Muscle layer of colon (tissue), 2 donors: ENCODE results near the gene SPART.

Experiments used
- H3K27ac ChIP-seq: one replicate; pipeline ENCODE4 v1.7.0; 2013; ENCODE audit warnings: low read depth, mild to moderate bottlenecking, low read length, moderate library complexity
- H3K27me3 ChIP-seq, 2 donors: one replicate each; pipeline ENCODE4 v1.7.0; 2013; ENCODE audit warnings: low read length in 2 of 2, mild to moderate bottlenecking in 2 of 2; ENCODE audit not compliant: insufficient read depth in 2 of 2, control insufficient read depth in 1 of 2
- H3K36me3 ChIP-seq: one replicate; pipeline ENCODE4 v1.7.0; 2013; ENCODE audit warnings: mild to moderate bottlenecking, low read length; ENCODE audit not compliant: insufficient read depth
- H3K4me1 ChIP-seq: one replicate; pipeline ENCODE4 v1.7.0; 2013; ENCODE audit warnings: mild to moderate bottlenecking, low read length; ENCODE audit not compliant: insufficient read depth
- H3K4me3 ChIP-seq, 2 donors: one replicate each; pipeline ENCODE4 v1.7.0; 2013; ENCODE audit warnings: low read length in 2 of 2, low read depth in 1 of 2, mild to moderate bottlenecking in 1 of 2, moderate library complexity in 1 of 2
- H3K9ac ChIP-seq: one replicate; pipeline ENCODE4 v1.7.0; 2013; ENCODE audit warnings: low read length
- H3K9me3 ChIP-seq: one replicate; pipeline ENCODE4 v1.7.0; 2013; ENCODE audit warnings: mild to moderate bottlenecking, low read length
- donor health status: abdominal sarcoma.
- donor health status: Adenocarcinoma of cecum.

Gene SPART

DNA sequence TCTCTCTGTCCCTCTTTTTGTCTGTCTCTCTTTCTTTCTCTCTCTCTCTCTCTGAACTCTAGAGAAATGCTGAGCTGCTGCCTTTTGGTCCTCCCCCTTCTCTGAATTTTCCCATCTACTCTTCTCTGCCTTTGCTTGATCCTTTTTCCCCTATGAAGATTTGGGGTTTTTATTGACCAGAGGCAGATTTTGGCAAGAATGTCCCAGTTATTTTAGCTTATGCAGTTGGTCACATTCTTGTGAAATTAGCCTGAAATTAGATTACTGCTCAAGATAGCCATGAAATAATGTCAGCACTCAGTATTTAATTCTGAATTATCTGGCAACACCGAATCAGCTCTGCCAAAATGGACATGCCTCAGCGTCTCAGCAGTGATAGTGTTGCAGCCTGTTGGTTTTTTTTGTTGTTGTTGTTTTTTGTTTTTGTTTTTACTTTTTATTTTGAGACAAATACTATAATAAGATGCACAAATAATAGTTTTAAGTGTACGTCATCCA is 17.2 kb upstream of the SPART start:
- Histone ChIP-seq H3K4me3 (no peak overlapping the region), H3K27ac (no peak overlapping the region), H3K9ac (no peak overlapping the region), H3K9me3 (no peaks in the 10 kb centered on the region), H3K36me3 (no peaks in the 10 kb centered on the region), H3K27me3 (no peaks in the 10 kb centered on the region), H3K4me1 (peaks cover 4% of the 10 kb centered on the region)

DNA sequence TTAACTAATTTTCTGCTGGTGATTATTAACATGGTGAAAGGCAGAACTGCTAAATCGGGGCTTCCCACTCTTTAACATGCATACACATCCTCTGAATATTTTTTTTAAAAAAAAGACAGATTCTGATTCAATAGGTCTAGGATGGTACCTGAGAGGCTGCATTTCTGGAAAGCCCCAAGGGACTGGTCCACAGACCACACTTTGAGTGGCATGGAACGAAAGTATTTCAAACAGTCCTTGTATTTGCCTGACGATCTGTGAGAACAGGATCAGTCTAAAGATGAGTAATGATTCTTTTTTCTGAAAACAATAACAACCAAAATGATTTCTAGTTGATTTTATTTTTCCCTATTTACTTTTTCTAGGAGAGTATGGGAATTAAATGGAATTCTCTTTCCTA is 16.7 kb upstream of the SPART start:
- no peak overlapping the region for H3K9ac ChIP-seq
- no peaks in the 10 kb centered on the region for H3K9me3 ChIP-seq
- H3K36me3 ChIP-seq = no peaks in the 10 kb centered on the region
- H3K4me3 ChIP-seq = no peak overlapping the region
- no peak overlapping the region for H3K27ac ChIP-seq
- no peaks in the 10 kb centered on the region for H3K27me3 ChIP-seq
- peaks cover 9% of the 10 kb centered on the region for H3K4me1 ChIP-seq

DNA sequence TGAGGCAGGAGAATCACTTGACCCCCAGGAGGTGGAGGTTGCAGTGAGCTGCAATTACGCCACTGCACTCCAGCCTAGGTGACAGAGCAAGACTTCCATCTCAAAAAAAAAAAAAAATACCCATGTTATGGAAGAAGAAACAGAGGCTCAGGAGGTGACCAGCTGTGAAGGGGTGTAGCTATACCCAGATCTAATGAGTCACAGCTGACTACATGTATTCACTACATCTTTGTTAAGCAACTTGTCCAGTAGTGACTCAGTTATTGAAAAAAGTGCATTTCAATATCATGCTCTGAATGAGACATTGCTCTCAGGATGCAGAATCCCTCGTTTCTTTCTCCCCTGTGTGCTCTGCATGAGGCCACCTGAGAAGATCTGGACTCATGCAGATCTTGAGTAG is 16.1 kb upstream of the SPART start:
- H3K27ac ChIP-seq = no peak overlapping the region
- no peaks in the 10 kb centered on the region for H3K27me3 ChIP-seq
- H3K4me1 ChIP-seq = peaks cover 16% of the 10 kb centered on the region
- no peaks in the 10 kb centered on the region for H3K36me3 ChIP-seq
- H3K4me3 ChIP-seq = no peak overlapping the region
- H3K9me3 ChIP-seq = no peaks in the 10 kb centered on the region
- no peak overlapping the region for H3K9ac ChIP-seq

DNA sequence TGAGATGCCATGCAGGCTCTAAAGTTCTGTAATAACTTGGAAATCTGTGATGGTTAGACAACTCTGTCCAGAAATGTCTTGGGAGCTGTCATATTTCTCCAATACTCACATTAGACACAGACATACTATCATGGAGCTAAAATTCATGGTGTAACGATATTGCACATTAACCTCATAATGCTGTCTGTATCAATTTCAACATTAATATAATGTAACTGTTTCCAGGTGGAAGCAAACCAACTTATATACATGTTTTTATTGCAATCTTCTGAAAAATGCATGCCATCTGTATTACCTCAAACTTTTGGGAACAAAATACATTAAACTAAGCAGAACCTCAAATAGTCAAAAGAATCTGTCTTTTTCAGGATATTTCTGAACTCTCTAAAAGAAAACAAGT is 14.7 kb upstream of the SPART start:
- Histone ChIP-seq H3K4me3 (no peak overlapping the region), H3K9ac (no peak overlapping the region), H3K4me1 (peaks cover 21% of the 10 kb centered on the region), H3K27ac (no peak overlapping the region), H3K9me3 (no peaks in the 10 kb centered on the region), H3K36me3 (no peaks in the 10 kb centered on the region), H3K27me3 (no peaks in the 10 kb centered on the region)

DNA sequence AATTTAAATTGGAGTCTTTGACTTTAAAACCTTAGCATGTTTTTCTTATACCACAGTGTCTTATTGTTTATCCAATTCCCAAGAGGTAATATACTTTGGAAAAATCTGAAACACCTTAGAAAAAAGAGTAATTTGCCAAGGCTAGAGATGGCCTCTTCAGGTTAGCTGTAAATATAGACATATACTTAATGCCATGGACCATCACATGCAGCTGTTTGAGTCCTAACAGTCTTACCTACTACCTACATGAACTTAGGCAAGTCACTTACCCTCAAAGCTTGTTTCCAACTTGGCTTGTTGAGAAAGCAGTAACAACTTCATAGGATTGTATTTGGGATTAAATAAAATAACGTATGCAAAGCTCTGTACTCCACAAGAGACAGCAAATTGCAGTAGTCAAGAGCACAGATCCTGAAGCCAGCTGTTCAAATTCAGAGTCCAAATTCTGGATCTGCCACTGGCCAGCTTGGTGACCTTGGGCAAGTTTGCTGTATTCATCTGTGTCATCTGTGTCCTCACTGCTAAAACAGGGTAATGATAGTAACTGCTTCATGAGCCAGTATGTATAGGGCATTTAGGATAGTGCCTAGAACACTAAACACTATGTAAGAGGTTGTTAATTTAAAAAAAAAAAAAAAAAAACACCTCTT is 13.2 kb upstream of the SPART start:
- peaks cover 21% of the 10 kb centered on the region for H3K4me1 ChIP-seq
- no peak overlapping the region for H3K9ac ChIP-seq
- no peak overlapping the region for H3K4me3 ChIP-seq
- no peak overlapping the region for H3K27ac ChIP-seq
- no peaks in the 10 kb centered on the region for H3K27me3 ChIP-seq
- H3K9me3 ChIP-seq = no peaks in the 10 kb centered on the region
- no peaks in the 10 kb centered on the region for H3K36me3 ChIP-seq

DNA sequence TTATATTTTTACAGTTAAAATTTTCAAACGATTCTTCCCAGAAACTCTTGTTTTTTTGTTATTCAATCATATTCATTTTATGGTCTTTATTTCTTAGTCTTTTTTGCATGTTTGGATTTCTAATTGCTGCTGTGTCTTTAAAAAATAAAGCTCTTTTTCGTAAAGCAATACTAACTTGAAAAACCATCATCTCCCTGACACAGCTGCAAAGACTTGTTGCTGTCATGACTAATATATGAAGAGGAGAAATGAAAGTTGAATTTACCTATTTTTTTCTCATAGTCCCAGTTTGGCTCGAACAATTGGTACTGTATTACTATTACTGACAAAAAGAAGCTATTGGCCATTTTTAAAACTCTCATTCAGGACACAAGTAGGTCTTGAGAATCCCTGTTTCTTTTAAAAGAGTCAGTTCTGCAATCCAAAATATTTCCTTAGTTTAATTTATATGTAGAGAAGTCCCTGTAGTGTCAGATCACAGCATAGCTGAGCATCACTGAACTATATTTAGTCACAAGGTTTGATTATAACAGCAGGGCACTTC is 12.1 kb upstream of the SPART start:
- H3K36me3 ChIP-seq = no peaks in the 10 kb centered on the region
- no peaks in the 10 kb centered on the region for H3K9me3 ChIP-seq
- H3K27ac ChIP-seq = no peak overlapping the region
- no peak overlapping the region for H3K4me3 ChIP-seq
- H3K27me3 ChIP-seq = no peaks in the 10 kb centered on the region
- H3K4me1 ChIP-seq = peaks cover 21% of the 10 kb centered on the region
- H3K9ac ChIP-seq = no peak overlapping the region

DNA sequence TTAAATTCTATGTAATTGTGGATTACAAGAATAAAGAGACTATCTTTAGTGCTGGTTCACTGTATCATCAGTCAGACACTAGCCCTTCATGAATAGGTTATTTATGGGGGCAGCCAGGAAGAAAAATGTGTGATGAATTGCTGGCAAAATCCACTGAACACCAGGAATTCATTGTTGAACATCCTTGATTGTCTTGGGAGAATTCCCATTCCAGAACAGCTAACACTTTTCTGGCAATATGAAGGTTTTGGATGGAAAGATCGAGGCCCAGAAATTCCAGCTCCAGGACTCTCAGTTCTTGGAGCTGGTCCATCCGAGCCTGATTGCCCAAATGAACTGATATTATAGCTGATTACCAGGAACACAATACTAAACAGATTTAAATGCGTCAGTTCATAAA is 11.5 kb upstream of the SPART start:
- Histone ChIP-seq H3K36me3 (no peaks in the 10 kb centered on the region), H3K4me3 (no peak overlapping the region), H3K4me1 (peaks cover 21% of the 10 kb centered on the region), H3K9me3 (no peaks in the 10 kb centered on the region), H3K9ac (no peak overlapping the region), H3K27ac (peak overlapping the region; percentile 16), H3K27me3 (no peaks in the 10 kb centered on the region)

DNA sequence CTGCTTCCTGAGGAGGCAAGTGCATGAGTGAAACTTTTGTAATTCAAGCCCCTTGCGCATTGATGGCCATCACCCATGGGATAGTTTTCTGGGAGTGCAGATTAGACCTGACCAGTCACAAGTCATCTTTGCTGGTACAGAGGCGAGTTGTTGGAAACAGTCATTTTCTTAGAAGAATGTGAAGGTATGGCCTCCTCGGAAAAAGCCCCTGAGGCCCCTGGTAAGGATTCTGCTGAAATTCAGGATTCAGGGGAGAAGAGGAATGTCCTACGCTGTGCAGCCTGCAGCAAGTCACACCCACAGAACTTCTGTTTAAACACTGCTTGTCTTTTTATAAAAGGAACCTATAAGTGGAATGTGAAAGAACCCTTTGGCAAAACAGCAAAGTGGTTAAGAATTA is 11.0 kb upstream of the SPART start:
- H3K4me1 ChIP-seq = peaks cover 21% of the 10 kb centered on the region
- H3K9ac ChIP-seq = no peak overlapping the region
- H3K4me3 ChIP-seq = no peak overlapping the region
- H3K27ac ChIP-seq = peak overlapping the region; percentile 16
- H3K27me3 ChIP-seq = no peaks in the 10 kb centered on the region
- no peaks in the 10 kb centered on the region for H3K9me3 ChIP-seq
- H3K36me3 ChIP-seq = no peaks in the 10 kb centered on the region

DNA sequence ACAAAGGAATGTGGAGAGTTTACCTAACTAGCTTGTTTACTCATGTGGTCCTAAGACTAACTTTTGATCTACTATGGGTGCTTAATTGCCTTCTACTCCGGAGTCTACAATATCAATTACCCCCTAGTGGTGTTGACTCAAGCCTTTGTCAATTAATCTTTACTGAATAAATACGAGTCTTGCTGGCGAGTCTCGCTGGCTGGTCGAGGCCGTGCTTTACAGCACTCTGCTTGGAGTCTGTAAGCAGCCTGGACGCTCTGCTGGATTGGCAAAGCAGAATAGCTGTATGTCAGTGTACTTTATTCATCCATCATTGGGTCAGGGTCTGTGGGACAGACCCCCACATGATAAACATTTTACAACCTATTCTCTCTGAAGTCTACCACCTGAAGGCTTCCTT is 9.9 kb upstream of the SPART start:
- H3K9ac ChIP-seq = no peak overlapping the region
- no peaks in the 10 kb centered on the region for H3K9me3 ChIP-seq
- no peaks in the 10 kb centered on the region for H3K36me3 ChIP-seq
- H3K4me1 ChIP-seq = peaks cover 21% of the 10 kb centered on the region
- H3K4me3 ChIP-seq = no peak overlapping the region
- no peaks in the 10 kb centered on the region for H3K27me3 ChIP-seq
- no peak overlapping the region for H3K27ac ChIP-seq

DNA sequence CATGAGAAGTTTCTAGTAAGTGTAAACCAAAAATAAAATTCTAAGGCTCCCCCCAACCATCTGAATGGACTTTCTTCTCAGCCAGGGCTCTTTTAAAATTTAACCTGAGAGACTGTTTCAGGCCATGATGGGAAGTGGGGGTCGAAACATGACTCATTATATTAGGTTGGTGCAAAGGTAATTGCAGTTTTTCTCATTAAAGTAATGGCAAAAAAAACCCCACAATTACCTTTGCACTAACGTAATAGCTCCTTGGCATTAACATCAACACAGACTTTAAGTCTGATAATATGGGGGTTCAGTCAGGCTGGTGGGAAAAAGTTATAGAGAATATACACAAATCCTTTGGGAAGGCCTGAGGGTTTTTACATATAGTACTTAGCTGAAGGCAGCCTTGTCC is 9.4 kb upstream of the SPART start:
- Histone ChIP-seq H3K4me1 (peaks cover 21% of the 10 kb centered on the region), H3K27ac (no peak overlapping the region), H3K36me3 (no peaks in the 10 kb centered on the region), H3K27me3 (no peaks in the 10 kb centered on the region), H3K9ac (no peak overlapping the region), H3K9me3 (no peaks in the 10 kb centered on the region), H3K4me3 (no peak overlapping the region)

DNA sequence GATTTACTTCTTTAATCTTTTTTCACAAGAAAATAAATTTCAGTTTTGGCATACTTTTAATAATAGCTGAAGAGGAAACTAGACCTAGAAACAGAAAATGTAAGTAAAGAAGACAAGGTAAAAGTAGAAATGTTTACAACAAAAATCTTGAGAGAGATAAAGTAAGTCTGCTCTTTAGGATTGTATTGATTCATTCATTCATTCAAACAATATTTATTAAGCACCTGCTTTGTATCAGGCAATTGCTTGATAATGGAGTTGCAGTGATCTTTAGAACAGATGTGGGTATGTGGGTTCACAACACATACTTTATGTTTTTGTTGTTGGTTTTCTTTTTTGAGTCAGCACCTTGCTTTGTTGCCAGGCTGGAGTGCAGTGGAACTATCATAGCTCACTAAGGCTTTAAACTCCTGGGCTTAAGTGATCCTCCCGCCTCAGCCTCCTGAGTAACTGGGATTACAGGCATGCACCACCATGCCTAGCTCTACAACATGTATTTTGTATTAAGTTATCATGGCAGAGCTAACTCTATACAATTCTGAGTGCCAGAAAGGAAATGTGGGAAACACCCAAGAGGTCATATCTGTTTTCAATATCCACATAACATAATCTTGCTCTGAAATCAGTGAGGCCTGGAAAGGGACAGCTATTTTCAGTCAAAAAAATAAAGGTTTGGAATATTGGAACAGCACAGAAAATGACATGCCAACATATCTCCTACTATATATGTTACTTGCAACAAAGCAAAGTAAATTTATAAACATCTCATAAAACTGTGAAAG is 8.8 kb upstream of the SPART start:
- peaks cover 21% of the 10 kb centered on the region for H3K4me1 ChIP-seq
- H3K9me3 ChIP-seq = no peaks in the 10 kb centered on the region
- no peak overlapping the region for H3K9ac ChIP-seq
- H3K36me3 ChIP-seq = no peaks in the 10 kb centered on the region
- H3K27ac ChIP-seq = no peak overlapping the region
- H3K4me3 ChIP-seq = no peak overlapping the region
- H3K27me3 ChIP-seq = no peaks in the 10 kb centered on the region
